Suprapubic skin (tissue), 4 donors: ENCODE measurements around the gene SHC3.

Experiments used
- EP300 ChIP-seq: sonication (generic); formaldehyde crosslinking; IDR thresholded peaks from one replicate; pipeline ENCODE4 v1.6.1; 2017; ENCODE audit warnings: antibody characterized with exemption
- POLR2A ChIP-seq, 2 donors: fragments of 450-650 bp; IDR thresholded peaks; one replicate each; pipeline ENCODE4 v1.6.1; 2017; ENCODE audit warnings: antibody characterized with exemption in 2 of 2, mild to moderate bottlenecking in 2 of 2, moderate library complexity in 2 of 2
- POLR2AphosphoS5 ChIP-seq, 3 donors: sonication (generic); formaldehyde crosslinking; IDR thresholded peaks; one replicate each; pipeline ENCODE4 v1.6.1; 2017; ENCODE audit warnings: antibody characterized with exemption in 3 of 3
- TF ChIP-seq, protein P1 (sequence below), 2 donors: fragments of 200-600 bp in 1 of 2; fragments of 450-650 bp in 1 of 2; sonication (generic) in 1 of 2; IDR thresholded peaks; one replicate each; pipeline ENCODE4 v1.5.1; 2016 to 2019; ENCODE audit warnings: antibody characterized with exemption in 2 of 2, mild to moderate bottlenecking in 1 of 2, moderate library complexity in 1 of 2

DNA sequence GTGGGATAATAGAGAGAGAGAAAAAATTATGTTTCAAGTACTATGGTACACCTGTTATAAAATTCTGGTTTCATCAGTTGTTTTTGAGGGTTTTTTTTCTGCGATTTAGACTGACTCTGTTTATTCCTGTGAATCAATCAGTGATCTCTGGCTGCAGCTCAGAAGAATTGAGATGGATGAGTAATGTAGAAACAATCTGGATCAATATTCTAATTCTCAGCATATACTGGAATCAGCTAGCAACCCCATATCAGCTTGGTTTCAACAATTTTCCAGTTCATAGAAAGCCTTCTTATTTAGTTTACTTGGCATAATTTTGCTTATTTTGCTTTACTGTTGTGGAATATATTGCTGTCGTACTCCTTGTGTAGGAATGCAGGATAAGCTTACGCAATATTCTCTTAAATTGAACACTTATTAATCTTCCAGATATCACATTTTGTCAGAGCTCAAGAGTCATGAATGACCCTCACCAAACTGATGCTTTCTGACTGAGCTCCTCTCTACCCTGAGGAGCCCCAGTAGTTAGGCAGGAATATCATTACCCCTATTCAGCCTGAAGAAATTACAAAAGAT, 42.9 kb downstream of the SHC3 start:
- TF ChIP-seq, protein P1, sequence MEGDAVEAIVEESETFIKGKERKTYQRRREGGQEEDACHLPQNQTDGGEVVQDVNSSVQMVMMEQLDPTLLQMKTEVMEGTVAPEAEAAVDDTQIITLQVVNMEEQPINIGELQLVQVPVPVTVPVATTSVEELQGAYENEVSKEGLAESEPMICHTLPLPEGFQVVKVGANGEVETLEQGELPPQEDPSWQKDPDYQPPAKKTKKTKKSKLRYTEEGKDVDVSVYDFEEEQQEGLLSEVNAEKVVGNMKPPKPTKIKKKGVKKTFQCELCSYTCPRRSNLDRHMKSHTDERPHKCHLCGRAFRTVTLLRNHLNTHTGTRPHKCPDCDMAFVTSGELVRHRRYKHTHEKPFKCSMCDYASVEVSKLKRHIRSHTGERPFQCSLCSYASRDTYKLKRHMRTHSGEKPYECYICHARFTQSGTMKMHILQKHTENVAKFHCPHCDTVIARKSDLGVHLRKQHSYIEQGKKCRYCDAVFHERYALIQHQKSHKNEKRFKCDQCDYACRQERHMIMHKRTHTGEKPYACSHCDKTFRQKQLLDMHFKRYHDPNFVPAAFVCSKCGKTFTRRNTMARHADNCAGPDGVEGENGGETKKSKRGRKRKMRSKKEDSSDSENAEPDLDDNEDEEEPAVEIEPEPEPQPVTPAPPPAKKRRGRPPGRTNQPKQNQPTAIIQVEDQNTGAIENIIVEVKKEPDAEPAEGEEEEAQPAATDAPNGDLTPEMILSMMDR (IDR thresholded peaks at IDR 0.05) = no peak
- no peak for TF ChIP-seq POLR2AphosphoS5 (IDR thresholded peaks at IDR 0.05)
- TF ChIP-seq POLR2A (IDR thresholded peaks at IDR 0.05) = no peak
- no peak for TF ChIP-seq EP300
